Iris pigment epithelial cell (primary cell): ENCODE measurements around the gene FAM13B.
A peak's percentile ranks its signal among the peaks of the same experiment; 100 is the strongest.

ENCODE experiments used
- DNase-seq: peaks from one replicate; pipeline ENCODE4 v3.0.0-alpha.2; 2011; ENCODE audit warnings: low read depth

The FAM13B gene

GRCh38 chr5:137894586-137894985, 138.3 kb downstream of the FAM13B start:
- DNase-seq: no peak

GRCh38 chr5:137891849-137892248, 141.0 kb downstream of the FAM13B start:
- DNase-seq: no peak

DNA sequence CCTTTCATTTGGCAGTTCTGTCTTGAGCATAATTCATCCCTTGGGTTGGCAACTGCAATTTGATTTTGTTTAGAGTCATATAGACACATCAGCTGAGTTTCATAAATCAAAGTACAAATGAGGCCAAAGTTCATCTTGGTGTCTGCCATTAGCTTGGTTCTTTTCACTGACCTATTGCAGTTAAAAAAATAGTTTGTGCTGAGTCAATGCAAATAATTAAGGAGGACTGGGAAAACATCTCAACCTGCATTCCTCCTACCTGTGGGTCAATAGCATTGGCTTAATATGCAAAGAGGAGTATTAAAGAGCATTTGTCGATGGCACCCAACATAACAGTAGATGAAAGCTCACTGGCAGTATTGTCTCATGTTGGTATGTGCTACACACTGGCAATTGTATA, 142.0 kb downstream of the FAM13B start:
- no peak for DNase-seq

- peak; percentile 91 for DNase-seq
These were observed 143.8 kb downstream of the FAM13B start, which contains the start of gene PKD2L2 for GRCh38 chr5:137888863-137889759. Gene PKD2L2, plus strand, starts transcription at chr5:137889457. Its CDS starts 35 bp downstream, at chr5:137889492.

DNA sequence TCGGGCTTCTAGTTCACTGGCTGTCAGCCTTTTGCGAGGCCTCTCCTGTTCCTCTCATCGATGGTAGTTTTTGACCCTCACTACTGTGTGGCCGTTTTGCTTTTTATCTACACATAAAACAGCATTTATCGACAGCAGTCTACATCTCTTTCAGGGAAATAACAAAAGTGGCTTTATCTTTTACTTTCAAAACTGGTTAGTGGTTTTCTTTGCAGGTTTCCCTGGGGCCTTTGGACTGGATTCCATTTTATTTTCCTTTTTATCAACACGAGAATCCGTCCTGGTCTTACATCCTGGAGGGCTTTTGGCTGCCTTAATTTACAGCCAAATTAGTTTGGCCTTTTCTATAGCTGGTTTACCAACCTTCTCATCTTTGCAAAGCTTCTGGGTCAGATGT, 144.4 kb downstream of the FAM13B start:
- DNase-seq: no peak
